ENCODE data around the gene ARHGEF26.

ARHGEF26 gene

GRCh38 chr3:154214306-154214705 lies 93.1 kb downstream of the ARHGEF26 start:
- no peak for DNase-seq

DNA sequence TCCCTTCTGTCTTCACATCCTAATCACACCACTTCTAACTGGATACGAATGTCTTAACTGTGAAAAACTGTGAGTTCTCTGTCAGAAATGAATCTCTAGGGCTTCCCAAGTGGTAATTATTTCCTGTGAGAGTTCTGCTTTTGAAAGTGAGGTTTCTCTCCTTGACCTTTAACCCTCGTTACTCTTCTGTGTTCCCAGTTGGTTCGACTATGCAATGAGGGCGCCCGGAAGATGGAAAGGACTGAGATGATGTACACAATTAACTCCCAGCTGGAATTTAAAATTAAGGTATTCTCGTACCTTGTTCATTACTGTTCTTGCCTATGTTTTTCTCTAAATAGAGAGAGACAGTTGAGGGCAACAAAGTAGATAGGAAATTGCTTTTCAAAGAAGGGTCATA lies 96.5 kb downstream of the ARHGEF26 start:
- DNase-seq, result no peak

DNA sequence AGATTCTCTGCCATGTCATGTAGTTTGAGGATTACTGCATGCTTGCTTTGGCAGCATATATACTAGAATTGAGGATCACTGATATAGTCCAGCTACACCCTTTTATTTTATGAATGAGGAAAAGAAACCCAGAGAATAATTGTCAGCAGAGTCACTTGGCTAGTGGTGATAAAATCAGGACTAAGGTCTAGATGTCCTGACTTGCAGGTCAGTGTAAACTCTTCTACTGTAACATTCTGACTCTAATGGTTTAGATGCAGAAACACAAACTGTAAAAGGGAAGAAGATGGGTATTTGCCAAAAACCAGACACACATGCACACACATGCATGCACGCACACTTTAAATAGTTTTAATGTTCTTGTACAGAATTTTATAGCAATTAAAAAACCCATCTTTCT lies 97.5 kb downstream of the ARHGEF26 start:
- no peak for DNase-seq

GRCh38 chr3:154220462-154220861 lies 99.3 kb downstream of the ARHGEF26 start:
- no peak for DNase-seq

GRCh38 chr3:154223519-154223918 lies 102.3 kb downstream of the ARHGEF26 start:
- no peak for DNase-seq

- DNase-seq, result no peak
Measured at GRCh38 chr3:154224366-154224765, 103.2 kb downstream of the ARHGEF26 start.

DNA sequence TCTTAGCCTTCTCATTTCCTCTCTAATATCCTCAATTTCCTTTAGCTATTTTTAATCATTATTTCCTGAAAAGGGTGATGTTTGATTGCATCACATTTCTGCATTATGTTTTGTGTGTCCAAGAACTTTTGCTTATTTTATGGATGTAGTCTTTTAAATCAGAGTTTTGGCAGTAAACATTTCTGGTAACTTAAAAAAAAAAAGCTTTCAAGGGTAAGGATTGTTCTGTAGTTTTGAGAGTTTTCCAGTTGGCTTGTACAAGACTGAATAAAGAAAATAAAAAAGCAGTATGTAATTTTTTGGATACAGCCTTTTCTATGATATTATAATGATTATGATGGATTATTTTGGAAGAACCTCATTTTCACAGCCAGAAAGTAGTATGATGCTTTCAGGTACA lies 103.7 kb downstream of the ARHGEF26 start:
- no peak for DNase-seq

- no peak for DNase-seq
Measured at GRCh38 chr3:154225536-154225935, 104.3 kb downstream of the ARHGEF26 start.

DNA sequence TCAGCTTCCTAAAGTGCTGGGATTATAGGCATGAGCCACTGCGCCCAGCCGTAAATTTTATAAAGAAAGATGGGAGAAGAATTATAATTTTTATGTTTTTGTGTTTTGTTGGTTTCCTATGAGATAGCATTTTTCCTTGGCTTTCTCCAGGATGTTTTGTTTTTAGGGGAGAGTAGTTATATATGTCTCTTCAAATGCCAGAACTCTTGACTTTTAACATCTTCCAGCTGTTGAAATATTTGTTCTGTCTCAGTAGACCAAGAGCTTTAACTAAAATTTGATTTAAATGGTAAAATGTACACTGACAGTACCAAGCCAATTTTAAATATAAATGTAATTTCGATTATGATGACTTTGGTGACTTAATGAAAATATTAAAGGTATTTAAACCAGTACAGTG lies 106.3 kb downstream of the ARHGEF26 start:
- DNase-seq, result no peak

DNA sequence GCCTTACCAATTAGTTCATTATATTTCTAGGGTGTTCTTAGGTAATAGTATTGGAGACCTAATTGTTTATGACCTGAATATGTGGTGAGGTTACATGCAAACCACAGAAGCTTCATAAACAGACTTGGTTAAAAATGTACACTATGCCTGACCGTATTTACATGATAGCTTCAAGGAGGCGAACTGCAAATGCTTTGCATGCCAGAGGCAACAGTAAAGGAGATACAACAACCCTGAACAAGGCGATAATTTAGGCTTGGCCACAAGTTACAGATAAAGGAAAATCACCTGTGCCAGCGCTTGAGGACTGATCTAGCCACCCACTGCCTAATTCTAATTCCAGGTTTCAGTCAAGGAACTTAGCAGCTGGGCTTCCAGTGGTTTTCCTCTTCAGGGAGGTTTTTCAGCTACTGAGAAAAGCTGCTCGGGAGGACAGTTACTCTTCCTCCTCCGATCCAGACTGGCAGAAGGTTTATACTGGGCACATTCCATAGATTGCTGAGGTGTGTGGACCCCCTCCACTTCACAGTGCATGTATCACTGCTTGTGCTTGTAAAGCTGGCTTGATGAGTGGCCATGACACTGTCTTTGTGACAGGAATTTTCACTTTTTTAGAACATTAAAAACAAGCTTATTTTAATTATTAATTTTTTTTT lies 107.5 kb downstream of the ARHGEF26 start:
- no peak for DNase-seq

DNA sequence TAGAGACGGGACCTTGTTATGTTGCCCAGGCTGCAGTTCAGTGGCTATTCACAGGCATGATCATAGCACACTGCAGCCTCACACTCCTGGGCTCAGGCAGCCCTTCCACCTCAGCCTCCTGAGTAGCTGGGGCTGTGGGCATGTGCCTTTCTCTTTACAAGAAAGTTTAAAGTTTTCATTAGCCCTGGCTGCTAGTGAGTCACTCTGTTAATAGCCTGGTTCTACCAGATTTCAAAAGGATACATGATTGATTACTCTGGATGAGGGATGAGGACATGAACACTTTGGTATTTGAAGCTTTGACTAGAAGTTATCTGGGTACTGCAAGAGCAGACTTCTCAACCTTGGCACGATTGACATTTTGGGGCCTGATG lies 108.0 kb downstream of the ARHGEF26 start:
- DNase-seq, result no peak

GRCh38 chr3:154235330-154235729 lies 114.1 kb downstream of the ARHGEF26 start:
- no peak for DNase-seq

- DNase-seq, result no peak
Measured at GRCh38 chr3:154236331-154236730, 115.1 kb downstream of the ARHGEF26 start.

- DNase-seq, result no peak
Measured at GRCh38 chr3:154240235-154240634, 119.0 kb downstream of the ARHGEF26 start.

DNA sequence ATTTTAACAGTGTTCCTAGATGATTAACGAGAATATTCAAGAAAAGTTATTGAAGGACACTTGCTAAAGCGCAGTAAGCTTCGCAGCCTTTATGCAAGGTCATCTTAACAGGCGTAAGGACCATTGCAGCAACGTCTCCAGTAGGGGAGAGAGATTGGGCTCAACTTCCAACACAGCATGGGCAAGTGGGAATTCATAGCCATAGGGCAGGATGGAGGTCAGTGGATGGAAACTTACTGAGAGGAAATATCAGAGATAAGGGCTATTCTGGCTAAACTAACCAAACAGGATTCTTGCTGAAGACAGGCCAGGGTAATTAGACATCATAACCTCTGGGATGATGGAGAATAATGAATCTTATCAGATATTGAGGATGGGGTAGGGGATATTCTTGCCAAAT lies 120.3 kb downstream of the ARHGEF26 start:
- no peak for DNase-seq

DNA sequence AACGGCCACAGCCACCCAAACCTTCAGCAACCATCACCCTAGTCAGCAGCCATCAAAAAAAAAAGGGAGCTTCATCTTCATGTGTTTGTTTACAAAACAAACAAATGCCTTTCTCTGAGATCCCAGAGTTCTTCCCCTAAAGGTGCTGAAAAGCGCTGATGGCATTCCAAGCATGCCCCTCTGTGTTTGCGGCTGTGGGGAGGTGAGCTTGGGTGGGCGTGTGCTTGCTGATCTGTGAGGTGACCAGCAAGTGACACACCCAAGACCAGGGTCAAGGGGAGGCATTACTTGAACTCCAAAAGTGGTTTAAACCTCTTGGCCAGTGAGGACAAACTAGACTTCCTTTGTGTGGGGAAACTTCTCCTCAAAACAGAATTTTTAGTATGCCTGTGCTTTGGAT lies 121.6 kb downstream of the ARHGEF26 start:
- DNase-seq, result no peak

GRCh38 chr3:154243353-154243752 lies 122.2 kb downstream of the ARHGEF26 start:
- no peak for DNase-seq

GRCh38 chr3:154244644-154245043 lies 123.5 kb downstream of the ARHGEF26 start:
- DNase-seq, result no peak

- no peak for DNase-seq
Measured at GRCh38 chr3:154247806-154248415, 126.7 kb downstream of the ARHGEF26 start.

DNA sequence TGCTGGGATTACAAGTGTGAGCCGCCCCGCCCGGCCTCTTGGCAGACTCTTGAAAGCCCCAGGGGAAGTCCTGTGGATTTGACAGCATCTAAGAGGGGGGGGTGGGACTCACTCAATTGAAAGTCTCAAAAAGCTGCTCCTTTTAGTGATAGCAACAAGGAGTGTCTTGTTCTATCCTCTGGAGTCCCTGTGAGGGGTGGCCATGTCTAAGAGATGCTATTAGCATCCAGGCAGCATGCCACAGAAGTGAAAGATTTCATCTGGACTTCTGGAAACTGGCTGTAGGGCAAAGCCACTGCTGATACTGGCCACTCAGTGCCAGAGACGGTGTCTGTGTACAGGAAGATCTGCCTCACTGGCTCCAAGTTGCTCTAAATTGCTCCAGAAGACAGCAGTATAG lies 129.1 kb downstream of the ARHGEF26 start:
- DNase-seq, result no peak

- no peak for DNase-seq
Measured at GRCh38 chr3:154251610-154252009, 130.4 kb downstream of the ARHGEF26 start.

DNA sequence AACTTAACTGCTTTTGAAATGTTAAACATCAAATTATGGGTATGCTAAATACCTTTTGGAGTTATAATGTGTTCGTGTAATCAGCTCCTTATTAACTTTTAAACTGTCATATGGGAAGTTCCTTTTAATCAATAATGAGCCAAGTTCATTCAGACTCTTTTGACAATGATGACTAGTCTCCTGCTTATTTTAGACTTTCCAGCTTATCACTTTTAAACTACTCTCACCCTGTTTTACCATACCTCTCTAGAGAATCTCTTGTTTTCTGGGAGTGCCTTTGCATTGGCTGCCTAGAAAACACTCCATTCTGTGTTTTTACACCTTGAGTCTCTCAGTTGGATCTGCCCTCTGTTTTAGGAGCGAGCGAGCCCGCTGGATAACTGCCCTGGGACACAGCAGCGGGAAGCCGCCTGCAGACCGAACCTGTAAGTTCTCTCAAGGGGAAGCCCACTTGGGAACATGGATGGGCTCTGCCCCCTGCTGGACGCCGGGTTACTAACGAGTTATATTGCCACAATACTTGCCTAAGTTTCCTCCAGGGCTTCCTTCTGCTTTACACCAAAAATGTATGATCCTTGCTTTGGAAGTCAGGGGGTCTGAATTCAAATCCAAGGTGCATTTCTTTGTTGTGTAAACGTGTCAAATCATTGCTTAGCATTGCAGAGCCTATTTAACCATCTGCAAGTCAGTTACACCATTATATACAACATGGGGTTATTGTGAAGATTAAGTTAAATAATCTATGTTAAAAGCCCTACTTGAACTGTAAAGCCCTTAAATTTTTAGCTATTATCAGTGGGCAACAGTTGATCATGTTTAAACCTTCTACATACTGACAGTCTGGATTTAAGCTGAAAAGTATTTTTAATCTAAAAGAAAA lies 131.8 kb downstream of the ARHGEF26 start:
- peak; percentile 77 for DNase-seq

DNA sequence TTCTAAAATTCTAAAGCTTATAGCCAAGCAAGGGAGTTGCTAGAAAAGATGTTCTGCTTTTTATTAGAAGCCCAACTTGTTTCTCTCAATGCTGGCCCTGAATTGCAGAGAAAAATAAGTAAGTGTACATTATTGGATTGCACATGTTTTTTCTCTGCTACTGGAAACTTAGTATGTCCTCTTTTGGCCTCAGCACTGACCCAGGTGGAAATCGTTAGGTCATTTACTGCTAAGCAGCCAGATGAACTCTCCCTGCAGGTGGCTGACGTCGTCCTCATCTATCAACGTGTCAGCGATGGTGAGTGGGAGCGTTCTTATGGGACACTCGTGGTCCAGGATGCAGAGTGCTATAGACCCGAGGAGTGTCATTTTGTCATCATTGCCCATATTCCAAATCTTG lies 133.3 kb downstream of the ARHGEF26 start:
- DNase-seq, result no peak

- DNase-seq, result no peak
Measured at GRCh38 chr3:154273381-154273780, 152.2 kb downstream of the ARHGEF26 start.

Data from OCI-M1 (cell line).